Nephron progenitor cell (in vitro differentiated cells): ENCODE measurements around the gene TEPSIN.

Experiments
- DNase-seq: peaks from one replicate; pipeline ENCODE4 v3.0.0; 2021
- H3K27ac Mint-ChIP-seq: 2 replicates; pipeline ENCODE4 v1.8.0; 2021; ENCODE audit warnings: mild to moderate bottlenecking, moderate library complexity, mixed read lengths
- H3K27me3 Mint-ChIP-seq: 2 replicates; pipeline ENCODE4 v1.8.0; 2021; ENCODE audit warnings: mild to moderate bottlenecking, low read depth, mixed read lengths; ENCODE audit not compliant: poor library complexity
- H3K36me3 Mint-ChIP-seq: 2 replicates; pipeline ENCODE4 v1.8.0; 2021; ENCODE audit warnings: low read depth, mixed read lengths
- H3K4me1 Mint-ChIP-seq: 2 replicates; pipeline ENCODE4 v1.8.0; 2021; ENCODE audit warnings: mixed read lengths
- H3K4me3 Mint-ChIP-seq: 2 replicates; pipeline ENCODE4 v1.8.0; 2021; ENCODE audit warnings: mild to moderate bottlenecking, moderate library complexity, mixed read lengths
- H3K9me3 Mint-ChIP-seq: 2 replicates; pipeline ENCODE4 v1.8.0; 2021; ENCODE audit warnings: mild to moderate bottlenecking, moderate library complexity, mixed read lengths
- CTCF ChIP-seq: fragments of 200-600 bp; sonication (generic); IDR thresholded peaks from 2 replicates; pipeline ENCODE4 v1.5.0; 2021; ENCODE audit warnings: antibody characterized with exemption

TEPSIN gene

GRCh38 chr17:81273698-81274470, 35.0 kb upstream of the TEPSIN start:
- H3K4me3 Mint-ChIP-seq = no peak overlapping the region
- H3K36me3 Mint-ChIP-seq = peaks cover 46% of the 10 kb centered on the region
- peaks cover 3% of the 10 kb centered on the region for H3K27me3 Mint-ChIP-seq
- DNase-seq = no peak
- TF ChIP-seq CTCF = no peak
- peaks cover 2% of the 10 kb centered on the region for H3K9me3 Mint-ChIP-seq
- peak overlapping the region; percentile 13 for H3K27ac Mint-ChIP-seq
- peaks cover 15% of the 10 kb centered on the region for H3K4me1 Mint-ChIP-seq

- no peak overlapping the region for H3K4me3 Mint-ChIP-seq
- H3K27me3 Mint-ChIP-seq = peaks cover 3% of the 10 kb centered on the region
- peaks cover 21% of the 10 kb centered on the region for H3K4me1 Mint-ChIP-seq
- peaks cover 59% of the 10 kb centered on the region for H3K36me3 Mint-ChIP-seq
- H3K9me3 Mint-ChIP-seq = peaks cover 13% of the 10 kb centered on the region
- peak overlapping the region; percentile 71 for H3K27ac Mint-ChIP-seq
- no peak for TF ChIP-seq CTCF
- no peak for DNase-seq
Measured at GRCh38 chr17:81272616-81273015, 33.8 kb upstream of the TEPSIN start.

- no peak overlapping the region for H3K4me3 Mint-ChIP-seq
- peaks cover 13% of the 10 kb centered on the region for H3K9me3 Mint-ChIP-seq
- peaks cover 26% of the 10 kb centered on the region for H3K4me1 Mint-ChIP-seq
- peaks cover 3% of the 10 kb centered on the region for H3K27me3 Mint-ChIP-seq
- peaks cover 60% of the 10 kb centered on the region for H3K36me3 Mint-ChIP-seq
- DNase-seq = no peak
- TF ChIP-seq CTCF = no peak
- no peak overlapping the region for H3K27ac Mint-ChIP-seq
Measured at GRCh38 chr17:81271226-81271625, 32.4 kb upstream of the TEPSIN start.

GRCh38 chr17:81270279-81270678, 31.4 kb upstream of the TEPSIN start:
- DNase-seq = no peak
- H3K4me3 Mint-ChIP-seq = no peak overlapping the region
- H3K27me3 Mint-ChIP-seq = peaks cover 3% of the 10 kb centered on the region
- H3K4me1 Mint-ChIP-seq = peaks cover 34% of the 10 kb centered on the region
- no peak for TF ChIP-seq CTCF
- H3K27ac Mint-ChIP-seq = no peak overlapping the region
- peaks cover 13% of the 10 kb centered on the region for H3K9me3 Mint-ChIP-seq
- H3K36me3 Mint-ChIP-seq = peaks cover 62% of the 10 kb centered on the region

GRCh38 chr17:81267390-81268067, 28.7 kb upstream of the TEPSIN start:
- H3K4me3 Mint-ChIP-seq = no peak overlapping the region
- peaks cover 13% of the 10 kb centered on the region for H3K9me3 Mint-ChIP-seq
- H3K27me3 Mint-ChIP-seq = peaks cover 3% of the 10 kb centered on the region
- DNase-seq = no peak
- H3K27ac Mint-ChIP-seq = peak overlapping the region; percentile 57
- no peak for TF ChIP-seq CTCF
- peaks cover 30% of the 10 kb centered on the region for H3K4me1 Mint-ChIP-seq
- H3K36me3 Mint-ChIP-seq = peaks cover 55% of the 10 kb centered on the region
